GM18858 (cell line): ENCODE data around the gene SLC28A1.
A peak's percentile ranks its signal among the peaks of the same experiment; 100 is the strongest.
"Not testable (repeated sequence)": the region's sequence is repeated elsewhere in the genome, so short reads cannot be mapped to it uniquely, and the experiment has no call there.

Experiments
- ATAC-seq: cut with Tn5 transposase; IDR thresholded peaks from one replicate; pipeline ENCODE4 v1.9.1; 2021; ENCODE audit not compliant: unreplicated experiment

The SLC28A1 gene

DNA sequence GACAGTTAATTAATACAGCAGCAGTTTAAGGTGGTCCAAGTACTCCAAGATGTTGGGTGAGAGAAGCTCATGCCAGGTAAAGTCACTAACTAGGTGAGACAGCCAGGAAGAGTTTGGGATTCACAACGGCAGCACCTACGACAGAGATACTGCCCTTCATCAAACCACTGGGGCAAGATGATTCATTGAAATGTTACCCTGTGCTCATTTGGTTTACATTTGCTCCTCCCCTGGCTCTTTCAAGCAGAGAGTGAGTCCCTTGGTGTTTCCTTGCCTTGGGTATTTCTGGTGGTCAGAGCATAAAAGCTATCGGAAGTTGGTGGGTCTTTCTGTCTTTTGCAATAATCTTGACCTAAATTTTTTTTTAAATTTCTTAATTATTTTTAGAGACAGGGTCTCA lies 77.2 kb downstream of the SLC28A1 start:
- no peak for ATAC-seq

DNA sequence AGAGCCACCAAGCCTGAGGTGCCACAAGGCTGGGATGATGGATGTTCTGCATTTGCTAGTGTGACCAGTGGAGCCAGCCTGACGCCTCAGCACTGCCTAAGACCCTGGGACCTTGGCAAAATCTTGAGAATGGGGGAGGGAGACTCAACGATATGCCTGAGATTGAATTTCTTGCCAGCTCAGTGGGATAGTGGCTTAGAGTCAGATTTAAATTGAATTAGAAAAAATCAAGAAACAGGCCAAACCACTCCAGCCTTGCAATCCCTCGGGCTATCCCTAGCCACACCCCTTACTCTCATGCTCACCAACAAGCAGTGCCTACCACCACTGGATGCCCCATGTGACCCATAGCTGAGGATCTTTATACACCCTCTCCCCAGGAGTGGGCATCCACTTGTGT lies 78.5 kb downstream of the SLC28A1 start:
- ATAC-seq = no peak

DNA sequence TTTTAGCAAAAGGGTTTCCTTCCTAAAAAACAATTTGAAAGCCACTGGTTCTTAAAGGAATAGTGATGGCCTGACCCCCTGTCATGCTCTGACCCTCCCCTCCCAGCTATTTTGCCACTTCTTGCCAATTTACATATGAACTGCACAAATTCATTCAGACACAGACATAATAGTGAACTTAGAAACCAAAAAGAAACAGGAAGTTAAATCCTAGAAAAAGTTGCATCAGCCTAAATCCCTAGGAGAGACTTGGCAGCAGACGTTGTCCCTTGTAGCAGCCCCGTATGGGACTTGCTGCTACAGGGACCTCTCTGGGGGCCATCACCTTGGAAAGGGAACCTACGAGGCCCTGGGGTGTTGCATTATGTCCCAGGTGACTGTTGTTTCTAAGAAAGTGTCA lies 82.9 kb downstream of the SLC28A1 start:
- ATAC-seq = no peak

- ATAC-seq = no peak
Observed at GRCh38 chr15:84968301-84968700, 83.8 kb downstream of the SLC28A1 start.

- no peak for ATAC-seq
Observed at GRCh38 chr15:84969257-84969656, 84.8 kb downstream of the SLC28A1 start.

DNA sequence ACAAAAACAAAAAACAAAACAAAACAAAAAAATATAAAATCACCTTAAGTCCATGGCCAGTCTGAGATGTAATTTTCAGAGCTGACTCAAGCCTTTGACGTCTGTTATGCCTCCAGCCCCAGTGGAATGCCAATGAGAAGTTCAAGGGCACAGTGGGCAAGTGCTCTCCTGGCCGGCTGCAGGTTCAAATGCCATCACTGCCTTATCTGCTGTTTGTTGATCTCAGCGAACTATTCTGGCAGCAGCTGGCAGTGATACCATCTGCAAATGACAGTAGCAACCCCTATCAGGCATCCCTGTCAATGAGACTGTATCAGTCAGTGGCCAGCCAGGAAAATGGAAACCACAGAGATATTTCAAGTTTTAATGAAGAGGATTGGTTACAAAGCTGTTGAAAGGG lies 86.4 kb downstream of the SLC28A1 start:
- ATAC-seq = no peak

DNA sequence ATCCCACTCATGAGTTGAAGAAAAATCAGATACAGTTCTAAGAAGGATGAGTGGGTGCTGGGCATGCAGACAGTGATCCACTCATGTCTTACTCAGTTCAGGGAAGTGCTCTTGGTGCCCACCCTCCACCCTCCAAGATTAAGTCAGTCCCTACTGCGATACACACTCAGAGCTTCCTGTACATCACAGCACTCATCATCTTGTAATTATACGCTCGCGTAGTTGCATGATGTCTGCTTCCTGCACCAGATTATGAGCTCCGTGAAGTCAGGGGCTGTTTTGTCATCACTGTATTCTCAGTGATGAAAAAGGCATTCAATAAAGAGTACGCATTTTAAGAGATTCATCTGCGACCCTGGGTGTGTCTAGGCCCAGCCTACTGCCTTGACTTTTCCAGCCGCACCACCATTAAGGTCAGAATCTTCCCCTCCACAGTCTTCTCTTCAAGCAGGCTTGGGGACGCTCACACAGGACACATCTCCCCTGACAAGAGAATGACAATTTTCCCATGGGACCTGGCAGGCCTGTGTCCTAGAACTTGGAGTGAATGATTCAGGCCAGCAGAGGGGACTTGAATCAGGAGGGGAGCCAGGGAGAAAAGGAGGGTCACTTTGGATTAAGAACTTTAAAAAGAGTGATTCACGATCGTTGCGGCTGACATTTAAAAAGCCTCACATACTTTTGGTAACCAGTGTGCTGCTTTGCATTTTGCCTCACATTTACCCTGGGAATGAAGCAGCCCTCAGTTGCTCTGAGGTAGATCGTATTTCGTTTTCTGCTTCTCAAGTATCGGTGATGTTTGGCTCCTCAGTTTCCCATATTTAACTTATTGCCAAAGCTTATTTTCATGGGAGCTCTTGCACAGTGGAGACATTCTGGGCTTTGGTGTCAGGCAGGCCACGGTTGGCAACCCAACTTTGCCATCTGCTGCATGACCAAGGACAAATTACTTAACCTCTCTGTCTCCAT lies 89.3 kb downstream of the SLC28A1 start:
- no peak for ATAC-seq

- no peak for ATAC-seq
Observed at GRCh38 chr15:84975871-84976351, 91.4 kb downstream of the SLC28A1 start.

DNA sequence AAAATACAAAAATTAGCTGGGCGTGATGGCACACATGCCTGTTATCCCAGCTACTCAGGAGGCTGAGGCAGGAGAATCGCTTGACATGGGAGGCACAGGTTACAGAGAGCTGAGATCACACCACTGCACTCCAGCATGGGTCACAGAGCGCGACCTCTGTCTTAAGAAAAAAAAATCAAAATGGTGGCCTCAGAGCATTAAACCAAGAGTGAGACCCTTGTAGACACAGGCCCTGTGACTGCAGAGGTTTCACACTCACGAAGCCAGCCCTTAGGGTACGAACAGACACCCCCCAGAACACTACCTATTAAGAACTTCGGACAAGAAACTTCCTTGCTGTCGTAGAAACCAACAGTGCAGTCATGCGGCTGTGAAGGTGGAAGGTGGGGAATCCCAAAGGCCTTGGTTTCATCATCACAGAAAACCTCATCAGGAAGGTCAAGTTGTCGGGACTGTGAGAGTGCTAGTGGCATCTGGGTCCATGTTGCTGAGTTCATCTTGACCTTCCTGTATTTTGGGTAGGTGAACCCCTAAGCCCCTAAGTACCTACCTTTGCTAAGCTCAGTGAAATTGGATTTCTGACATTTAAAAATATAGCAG lies 92.4 kb downstream of the SLC28A1 start:
- no peak for ATAC-seq

DNA sequence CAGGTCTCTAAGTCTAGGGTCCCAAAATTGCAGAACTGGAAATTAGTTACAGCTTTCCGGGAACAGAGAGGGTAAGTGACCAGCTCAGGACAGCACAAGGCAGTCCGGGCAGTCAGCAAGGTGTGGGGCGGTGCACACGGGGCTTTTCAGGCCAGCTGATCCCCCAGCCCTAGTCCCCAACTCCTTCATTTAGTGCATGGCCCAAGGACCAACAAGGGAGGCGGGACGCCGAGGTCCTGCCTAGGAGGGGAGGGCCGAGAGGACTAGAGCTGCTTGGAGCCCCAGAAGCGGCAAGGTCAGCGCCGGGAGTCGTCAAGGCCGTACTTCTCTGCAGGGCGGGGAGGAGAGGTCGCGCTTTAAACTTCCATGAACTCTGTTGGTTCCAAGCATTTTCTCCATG lies 95.2 kb downstream of the SLC28A1 start:
- ATAC-seq = no peak

DNA sequence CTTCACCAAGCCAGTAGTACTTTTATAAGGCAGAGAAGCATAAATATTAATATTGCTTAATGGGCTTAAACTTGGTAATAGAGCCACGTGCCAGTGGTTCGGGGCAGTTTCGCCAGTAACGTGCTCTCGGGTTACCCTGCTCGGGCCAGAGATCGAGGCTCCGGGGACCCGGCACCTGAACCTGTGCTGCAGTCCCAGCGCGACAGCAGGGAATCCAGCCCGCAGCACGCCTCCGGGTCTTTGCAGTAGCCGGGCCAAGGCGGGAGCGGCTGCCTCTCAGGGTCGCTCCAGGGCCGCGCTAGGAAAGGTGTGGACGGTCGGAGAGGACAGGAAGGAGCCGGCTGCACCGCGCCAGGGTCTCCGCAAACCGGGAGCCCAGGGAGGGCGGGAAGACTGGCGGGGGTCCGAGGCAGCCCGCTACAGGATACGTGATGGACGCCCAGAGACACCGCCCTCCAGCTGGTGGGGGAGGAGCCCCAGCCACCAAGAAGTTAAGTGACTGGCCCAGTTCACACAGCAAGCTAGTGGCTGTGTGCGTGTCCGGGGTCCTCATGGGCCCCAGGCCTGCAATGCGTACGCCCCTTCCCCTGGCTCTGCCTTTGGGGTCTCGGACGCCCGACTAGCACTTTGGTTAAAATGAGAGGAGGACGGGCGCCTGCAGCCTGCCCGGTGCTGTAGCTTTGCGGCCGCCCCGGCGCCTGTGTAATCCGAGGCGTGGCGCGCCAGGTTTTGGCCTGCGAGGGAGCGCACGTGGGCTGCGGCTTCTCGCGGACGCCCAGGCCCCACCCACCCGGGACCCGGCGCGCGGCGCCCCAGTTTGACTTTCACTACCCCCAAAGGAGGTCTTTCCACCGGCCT lies 96.0 kb downstream of the SLC28A1 start:
- peak; percentile 35 for ATAC-seq

DNA sequence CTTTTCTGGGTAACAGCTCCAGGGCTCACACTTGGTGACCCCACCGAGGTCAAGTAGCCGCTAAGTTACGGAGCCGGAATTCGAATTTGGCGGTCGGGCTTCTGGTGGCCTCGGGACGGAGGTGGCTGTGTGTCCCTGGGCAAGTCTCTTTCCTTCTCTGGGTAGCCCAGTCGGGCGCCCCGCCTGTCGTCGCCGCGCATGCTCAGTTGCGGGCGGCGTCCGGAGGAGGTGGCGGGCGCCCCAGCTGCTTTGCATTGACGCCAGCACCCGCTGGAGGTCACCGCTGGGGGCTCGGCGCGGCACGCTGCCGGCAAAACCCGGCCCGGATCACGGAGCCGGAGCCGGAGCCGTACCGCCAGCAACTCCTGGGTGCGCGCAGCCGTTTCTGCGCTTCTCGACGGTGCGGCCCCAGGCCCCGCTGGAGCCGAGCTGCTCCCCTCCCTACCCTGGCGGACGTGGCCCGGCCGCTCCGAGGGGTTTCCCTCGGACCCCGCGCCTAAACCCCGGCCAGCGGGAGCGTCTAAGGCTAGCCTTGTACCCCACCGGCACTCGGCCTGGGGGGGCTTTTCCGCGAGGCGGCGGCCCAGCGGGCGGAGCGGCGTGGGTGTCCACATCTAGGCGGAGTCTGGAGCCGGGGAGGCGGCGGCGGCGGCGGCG lies 96.7 kb downstream of the SLC28A1 start:
- peak; percentile 59 for ATAC-seq

DNA sequence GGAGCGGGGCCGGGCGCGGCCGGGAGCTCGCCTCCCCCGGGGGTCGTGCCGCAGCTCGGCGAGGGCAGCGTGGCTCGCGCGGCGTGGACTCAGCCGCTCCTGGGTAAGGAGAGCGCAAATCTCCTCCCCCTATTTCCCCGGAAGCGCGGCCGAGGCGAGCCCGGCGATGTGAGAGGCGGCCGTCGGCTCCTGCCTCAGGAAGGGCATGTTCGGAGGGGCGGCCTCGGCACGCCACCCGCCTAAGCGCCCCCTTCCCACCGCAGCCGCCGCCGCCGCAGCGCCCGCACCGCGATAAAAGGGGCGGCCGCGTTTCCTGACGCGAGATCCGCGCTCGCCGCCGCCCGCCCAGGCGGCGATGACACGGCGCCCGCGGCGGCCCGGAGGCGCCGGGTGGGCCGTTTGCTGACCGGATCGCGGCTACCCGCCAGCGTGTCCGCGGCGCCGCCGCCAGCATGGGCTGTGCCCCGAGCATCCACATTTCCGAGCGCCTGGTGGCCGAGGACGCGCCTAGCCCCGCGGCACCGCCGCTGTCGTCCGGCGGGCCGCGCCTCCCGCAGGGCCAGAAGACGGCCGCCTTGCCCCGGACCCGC lies 97.3 kb downstream of the SLC28A1 start, which contains the start of gene PDE8A:
TSS of gene PDE8A (plus strand) at position 146 of the 590 bp plus-strand sequence. CDS start at position 453, 307 bp downstream.
- ATAC-seq = peak; percentile 11

- ATAC-seq = no peak
Observed at GRCh38 chr15:84982301-84982920, 97.9 kb downstream of the SLC28A1 start.

- no peak for ATAC-seq
Observed at GRCh38 chr15:84983294-84983693, 98.8 kb downstream of the SLC28A1 start.

- ATAC-seq = no peak
Observed at GRCh38 chr15:84983711-84984110, 99.2 kb downstream of the SLC28A1 start.

DNA sequence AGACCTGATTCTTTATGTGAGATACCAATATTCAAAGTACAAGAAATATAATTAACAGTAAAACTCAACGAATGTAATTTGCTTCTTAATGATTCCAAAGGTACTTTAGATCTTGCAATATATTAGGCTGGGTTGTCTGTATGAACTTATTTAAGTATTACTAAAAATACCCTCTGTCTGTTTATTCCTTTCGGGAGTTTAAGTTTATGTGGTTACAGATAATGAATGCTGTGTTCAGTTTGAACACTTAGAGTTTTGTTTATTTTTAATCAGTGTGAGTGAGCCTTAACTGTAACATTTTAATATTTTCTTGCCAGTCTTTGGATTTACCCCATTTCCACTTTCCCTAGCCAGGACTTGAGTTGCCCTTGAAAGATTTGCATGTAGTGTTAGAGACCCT lies 100.7 kb downstream of the SLC28A1 start:
- no peak for ATAC-seq

DNA sequence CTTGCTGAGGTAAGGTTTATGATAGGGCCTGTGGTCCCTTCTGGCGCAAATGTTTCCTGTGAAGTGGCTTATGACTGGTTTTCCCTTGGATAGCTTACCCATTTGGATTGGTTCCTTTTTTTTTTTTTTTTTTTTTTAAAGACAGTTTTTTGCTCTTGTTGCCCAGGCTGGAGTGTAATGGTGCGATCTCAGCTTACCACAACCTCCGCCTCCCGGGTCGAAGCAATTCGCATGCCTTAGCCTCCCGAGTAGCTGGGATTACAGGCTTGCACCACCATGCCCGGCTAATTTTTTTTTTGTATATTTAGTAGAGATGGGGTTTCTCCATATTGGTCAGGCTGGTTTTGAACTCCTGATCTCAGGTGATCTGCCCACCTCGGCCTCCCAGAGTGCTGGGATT lies 102.9 kb downstream of the SLC28A1 start:
- ATAC-seq = not testable (repeated sequence)

- no peak for ATAC-seq
Observed at GRCh38 chr15:84987949-84988624, 103.6 kb downstream of the SLC28A1 start.
